Measurements from ENCODE around the gene RLN3.

The RLN3 gene

GRCh38 chr19:14066134-14066533, 38.2 kb downstream of the RLN3 start:
- H3K4me1 Mint-ChIP-seq (ENCODE audit: low read depth) = peaks cover 1% of the 10 kb centered on the region
- H3K4me3 Mint-ChIP-seq = no peak overlapping the region
- peaks cover 2% of the 10 kb centered on the region for H3K27me3 Mint-ChIP-seq
- H3K9me3 Mint-ChIP-seq (ENCODE audit: low read depth) = no peaks in the 10 kb centered on the region
- no peaks in the 10 kb centered on the region for H3K36me3 Mint-ChIP-seq
- H3K27ac Mint-ChIP-seq = no peak overlapping the region

- Mint-ChIP-seq H3K4me3 (no peak overlapping the region), H3K4me1 (ENCODE audit: low read depth) (peaks cover 16% of the 10 kb centered on the region), H3K27me3 (peaks cover 2% of the 10 kb centered on the region), H3K9me3 (ENCODE audit: low read depth) (no peaks in the 10 kb centered on the region), H3K36me3 (no peaks in the 10 kb centered on the region), H3K27ac (no peak overlapping the region)
Measured at GRCh38 chr19:14070268-14071050, 42.5 kb downstream of the RLN3 start.

- H3K36me3 Mint-ChIP-seq = no peaks in the 10 kb centered on the region
- no peaks in the 10 kb centered on the region for H3K27me3 Mint-ChIP-seq
- H3K27ac Mint-ChIP-seq = no peak within 1 kb of the TSS
- H3K4me1 Mint-ChIP-seq (ENCODE audit: low read depth) = peaks cover 16% of the 10 kb centered on the region
- no peaks in the 10 kb centered on the region for H3K9me3 Mint-ChIP-seq (ENCODE audit: low read depth)
- H3K4me3 Mint-ChIP-seq = peak within 1 kb of the TSS; percentile 92
Measured at GRCh38 chr19:14072535-14073260, 44.8 kb downstream of the RLN3 start, which contains the start of gene MISP3. Gene MISP3, plus strand, starts transcription at chr19:14072786. Its CDS starts 524 bp downstream, at chr19:14073310.

DNA sequence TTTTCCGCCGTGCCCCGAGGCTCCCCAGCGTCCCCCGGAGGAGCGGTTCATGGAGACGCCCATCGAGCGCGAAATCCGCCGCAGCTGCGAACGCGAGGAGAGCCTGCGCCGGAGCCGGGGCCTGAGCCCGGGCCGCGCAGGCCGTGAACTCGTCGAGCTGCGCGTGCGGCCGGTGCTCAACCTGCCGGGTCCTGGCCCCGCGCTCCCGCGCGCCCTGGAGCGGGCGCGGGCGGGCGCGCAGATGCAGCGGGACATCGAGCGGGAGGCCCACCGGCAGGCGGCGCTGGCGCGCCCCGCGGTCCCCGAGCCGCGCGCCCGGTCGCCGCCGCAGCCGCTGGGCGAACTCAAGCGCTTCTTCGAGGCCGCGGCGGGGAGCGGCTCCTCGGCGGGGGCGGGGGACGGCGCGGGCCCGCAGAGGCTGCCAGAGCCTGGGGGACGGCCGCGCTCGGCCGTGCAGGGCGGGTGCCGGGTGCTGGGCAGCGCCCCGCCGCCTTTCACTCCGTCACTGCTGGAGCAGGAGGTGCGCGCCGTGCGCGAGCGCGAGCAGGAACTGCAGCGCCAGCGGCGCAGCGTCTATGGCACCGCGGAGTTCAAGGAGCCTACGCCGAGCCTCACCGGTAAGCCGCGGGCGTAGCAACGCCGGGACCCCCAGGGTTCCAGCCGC, 45.4 kb downstream of the RLN3 start:
- Mint-ChIP-seq H3K36me3 (no peaks in the 10 kb centered on the region), H3K4me1 (ENCODE audit: low read depth) (peaks cover 16% of the 10 kb centered on the region), H3K27ac (no peak overlapping the region)

DNA sequence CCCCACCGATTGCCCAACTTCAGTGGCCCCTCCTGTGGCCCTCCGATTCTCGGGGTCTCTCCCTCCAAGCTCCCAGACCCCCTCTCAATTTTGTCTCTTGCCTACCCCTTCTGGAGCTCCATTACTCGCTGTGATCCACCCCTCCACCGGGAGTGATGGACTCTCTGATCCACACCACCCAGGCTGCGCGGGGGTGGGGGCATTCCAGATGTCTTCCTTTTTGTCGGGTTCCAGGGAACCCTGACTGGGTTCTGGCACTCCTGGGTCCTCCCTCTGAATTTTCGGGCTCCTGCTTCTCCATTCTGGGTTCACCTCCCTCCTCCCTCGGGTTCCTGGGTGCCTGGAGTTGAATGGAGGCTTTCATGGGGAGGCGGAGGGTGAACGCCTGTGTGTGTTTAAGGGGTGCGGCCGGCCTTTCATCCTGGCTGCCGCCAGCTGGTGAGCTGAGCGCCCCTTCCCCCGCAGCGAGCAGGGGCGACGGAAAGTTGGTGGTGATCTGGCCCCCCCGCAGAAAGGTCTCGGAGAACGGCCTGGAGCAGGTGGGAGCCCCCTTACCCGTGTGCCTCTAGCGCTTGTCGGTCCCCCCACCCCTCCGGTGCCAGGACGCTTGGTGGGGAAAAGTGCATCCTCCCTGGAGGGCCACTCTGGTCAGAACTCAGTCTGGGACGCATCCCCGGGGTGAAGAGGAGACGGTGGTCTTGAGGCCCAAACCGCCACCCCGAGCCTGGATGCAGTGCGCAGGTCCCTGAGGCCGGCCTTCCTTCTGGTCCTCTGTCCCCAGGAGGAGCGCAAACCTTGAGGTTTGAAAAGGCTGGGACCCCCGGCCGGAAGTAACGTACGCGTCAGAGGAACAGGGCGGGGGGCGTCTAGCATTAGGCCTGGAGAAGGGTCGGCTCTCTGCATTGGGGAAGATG, 46.2 kb downstream of the RLN3 start:
- Mint-ChIP-seq H3K27me3 (no peaks in the 10 kb centered on the region), H3K36me3 (no peaks in the 10 kb centered on the region), H3K9me3 (ENCODE audit: low read depth) (no peaks in the 10 kb centered on the region), H3K27ac (no peak overlapping the region), H3K4me3 (peak overlapping the region; percentile 92), H3K4me1 (ENCODE audit: low read depth) (peaks cover 16% of the 10 kb centered on the region)

More for the DNA sequence above, 45.4 kb downstream of the RLN3 start:
- peak overlapping the region; percentile 92 for H3K4me3 Mint-ChIP-seq
- H3K9me3 Mint-ChIP-seq (ENCODE audit: low read depth) = no peaks in the 10 kb centered on the region
- no peaks in the 10 kb centered on the region for H3K27me3 Mint-ChIP-seq

DNA sequence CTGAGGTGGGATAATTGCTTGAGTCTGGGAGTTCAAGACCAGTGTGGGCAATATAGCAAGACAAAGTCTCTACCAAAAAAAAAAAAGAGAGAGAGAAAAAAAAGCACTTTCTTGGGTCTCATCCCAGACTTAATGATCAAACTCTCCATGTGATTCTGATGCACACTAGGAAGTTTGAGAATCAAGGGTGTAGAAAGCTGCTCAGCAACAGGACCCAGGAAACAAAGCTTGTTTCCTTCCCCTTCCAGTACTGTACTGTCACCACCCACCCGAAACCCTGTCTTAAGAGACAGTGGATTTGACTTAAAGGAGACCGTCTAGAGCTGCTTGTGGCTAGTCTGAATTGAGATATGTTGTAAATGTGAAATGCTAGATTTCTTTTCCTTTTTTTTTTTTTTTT, 50.5 kb downstream of the RLN3 start:
- Mint-ChIP-seq H3K36me3 (no peaks in the 10 kb centered on the region), H3K4me3 (no peak overlapping the region), H3K4me1 (ENCODE audit: low read depth) (peaks cover 29% of the 10 kb centered on the region), H3K27me3 (no peaks in the 10 kb centered on the region), H3K27ac (no peak overlapping the region), H3K9me3 (ENCODE audit: low read depth) (no peaks in the 10 kb centered on the region)

Data from activated naive CD8-positive, alpha-beta T cell (primary cell).